Smooth muscle cell (in vitro differentiated cells): ENCODE measurements around the gene ACLY. TPM values are rescaled to one million over a fixed set of nuclear protein-coding genes. Genes with fewer than 3 reads are reported as not detected.

ENCODE experiments used
- DNase-seq: peaks from one replicate; lab custom pipeline; 2025; ENCODE audit not compliant: unreplicated experiment; lab: John Stamatoyannopoulos, UW
- H2AFZ ChIP-seq: fragments of 200-600 bp; sonication (generic); 2 replicates; pipeline ENCODE4 v1.6.0; 2016; ENCODE audit warnings: antibody characterized with exemption, low read depth, mild to moderate bottlenecking
- H3F3A ChIP-seq: fragments of 200-600 bp; sonication (generic); 2 replicates; pipeline ENCODE4 v1.6.0; 2017; ENCODE audit warnings: antibody characterized with exemption, low read depth
- H3K27ac ChIP-seq: fragments of 200-600 bp; sonication (generic); 2 replicates; pipeline ENCODE4 v1.5.1; 2016; ENCODE audit warnings: low read depth, mild to moderate bottlenecking
- H3K27me3 ChIP-seq: fragments of 200-600 bp; sonication (generic); 2 replicates; pipeline ENCODE4 v1.6.1; 2016; ENCODE audit warnings: low read depth, mild to moderate bottlenecking
- H3K36me3 ChIP-seq: fragments of 200-600 bp; sonication (generic); 2 replicates; pipeline ENCODE4 v1.5.1; 2016; ENCODE audit warnings: low read depth
- H3K4me1 ChIP-seq: fragments of 200-600 bp; sonication (generic); 2 replicates; pipeline ENCODE4 v1.5.1; 2016; ENCODE audit warnings: low read depth
- H3K4me2 ChIP-seq: fragments of 200-600 bp; sonication (generic); 2 replicates; pipeline ENCODE4 v1.6.0; 2016; ENCODE audit warnings: mild to moderate bottlenecking
- H3K4me3 ChIP-seq: fragments of 200-600 bp; sonication (generic); 2 replicates; pipeline ENCODE4 v1.5.1; 2016; ENCODE audit warnings: mild to moderate bottlenecking
- H3K79me2 ChIP-seq: fragments of 200-600 bp; sonication (generic); 2 replicates; pipeline ENCODE4 v1.6.0; 2016; ENCODE audit warnings: low read depth, mild to moderate bottlenecking
- H3K9ac ChIP-seq: fragments of 200-600 bp; sonication (generic); 2 replicates; pipeline ENCODE4 v1.6.0; 2016; ENCODE audit warnings: low read depth
- H3K9me3 ChIP-seq: fragments of 200-600 bp; sonication (generic); replicated peaks from 2 replicates; pipeline ENCODE4 v1.5.1; 2016; ENCODE audit warnings: low read depth
- H4K20me1 ChIP-seq: fragments of 200-600 bp; sonication (generic); 2 replicates; pipeline ENCODE4 v1.6.0; 2016; ENCODE audit warnings: low read depth
- whole genome bisulfite sequencing: methylation state at CpG from one replicate; pipeline ENCODE4 v1.1.7; 2016; ENCODE audit warnings: low lambda C conversion rate; 5-methylcytosine and 5-hydroxymethylcytosine counted together
- polyA plus RNA-seq: library from polyadenylated mRNA; unstranded; fragments of >200 nt; fragmentation: Nextera tagmentation; extraction: Ambion mirVana; gene quantifications from 2 replicates; pipeline ENCODE4 v1.2.1, GENCODE V29; 2016
- total RNA-seq: library from RNA; depleted of rRNA; stranded (reverse); fragments of >200 nt; gene quantifications from 2 replicates; pipeline ENCODE4 v1.2.3, GENCODE V29; 2014
- TF ChIP-seq, protein P1 (sequence below): fragments of 200-600 bp; sonication (generic); IDR thresholded peaks from 2 replicates; pipeline ENCODE4 v1.5.1; 2017; ENCODE audit warnings: borderline replicate concordance, mild to moderate bottlenecking, antibody characterized with exemption; ENCODE audit not compliant: insufficient read depth, poor library complexity, severe bottlenecking

Gene ACLY
- total and polyA plus RNA-seq, 2 experiments from 2014 or later: 172 to 188 TPM

DNA sequence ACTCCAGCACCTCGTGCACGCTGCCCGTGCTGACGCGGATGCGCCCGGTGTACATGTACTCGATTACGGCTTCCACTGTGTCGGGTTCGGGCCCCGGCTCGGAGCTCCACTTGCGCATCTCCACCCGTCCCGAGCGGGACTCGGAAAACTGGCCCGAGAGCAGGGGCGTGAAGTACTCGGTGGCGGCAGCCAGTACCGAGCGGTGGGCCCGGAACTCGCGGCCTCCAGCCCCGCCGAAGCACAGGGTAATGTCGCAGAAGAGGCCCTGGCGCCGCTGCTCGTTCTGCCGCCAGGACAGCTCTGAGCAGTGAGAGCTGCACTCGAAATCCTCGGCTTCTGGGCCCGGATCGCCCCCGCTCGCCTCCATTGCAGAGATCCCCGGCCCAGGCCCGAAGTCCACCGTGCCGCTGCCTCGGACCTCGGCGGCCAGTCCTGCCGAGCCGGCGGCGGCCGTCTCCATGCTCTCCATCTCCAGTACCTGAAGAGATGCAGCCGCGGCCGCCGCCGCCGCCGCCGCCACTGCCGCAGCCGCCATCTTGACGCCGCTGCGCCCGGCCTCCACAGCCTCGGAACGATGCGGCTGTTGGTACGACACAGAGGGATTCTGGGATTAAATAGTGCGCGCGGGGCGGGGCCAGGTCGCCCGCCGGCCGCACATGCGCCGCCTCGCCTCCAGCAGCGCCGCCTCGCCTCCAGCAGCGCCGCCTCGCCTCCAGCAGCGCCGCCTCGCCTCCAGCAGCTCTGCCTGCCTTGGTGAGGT is 53.7 kb downstream of the ACLY start, which contains the start of gene KLHL11:
Gene KLHL11 (minus strand): TSS at position 588 of the 760 bp plus-strand sequence. CDS start 53 bp downstream, at position 535.
- H3K27me3 ChIP-seq: no peaks in the 10 kb centered on the region
- peaks cover 12% of the 10 kb centered on the region for H3K4me1 ChIP-seq
- TF ChIP-seq, protein P1, sequence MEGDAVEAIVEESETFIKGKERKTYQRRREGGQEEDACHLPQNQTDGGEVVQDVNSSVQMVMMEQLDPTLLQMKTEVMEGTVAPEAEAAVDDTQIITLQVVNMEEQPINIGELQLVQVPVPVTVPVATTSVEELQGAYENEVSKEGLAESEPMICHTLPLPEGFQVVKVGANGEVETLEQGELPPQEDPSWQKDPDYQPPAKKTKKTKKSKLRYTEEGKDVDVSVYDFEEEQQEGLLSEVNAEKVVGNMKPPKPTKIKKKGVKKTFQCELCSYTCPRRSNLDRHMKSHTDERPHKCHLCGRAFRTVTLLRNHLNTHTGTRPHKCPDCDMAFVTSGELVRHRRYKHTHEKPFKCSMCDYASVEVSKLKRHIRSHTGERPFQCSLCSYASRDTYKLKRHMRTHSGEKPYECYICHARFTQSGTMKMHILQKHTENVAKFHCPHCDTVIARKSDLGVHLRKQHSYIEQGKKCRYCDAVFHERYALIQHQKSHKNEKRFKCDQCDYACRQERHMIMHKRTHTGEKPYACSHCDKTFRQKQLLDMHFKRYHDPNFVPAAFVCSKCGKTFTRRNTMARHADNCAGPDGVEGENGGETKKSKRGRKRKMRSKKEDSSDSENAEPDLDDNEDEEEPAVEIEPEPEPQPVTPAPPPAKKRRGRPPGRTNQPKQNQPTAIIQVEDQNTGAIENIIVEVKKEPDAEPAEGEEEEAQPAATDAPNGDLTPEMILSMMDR: no peak
- under 1% methylated on average over 78 of the region's 90 CpGs for WGBS
- H3F3A ChIP-seq: peaks cover 24% of the 10 kb centered on the region
- H4K20me1 ChIP-seq: peaks cover 55% of the 10 kb centered on the region
- peaks cover 48% of the 10 kb centered on the region for H3K79me2 ChIP-seq
- peak within 1 kb of the TSS; percentile 90 for H3K9ac ChIP-seq
- H3K4me2 ChIP-seq: peak within 1 kb of the TSS; percentile 98
- peaks cover 23% of the 10 kb centered on the region for H3K36me3 ChIP-seq
- H3K9me3 ChIP-seq: no peaks in the 10 kb centered on the region
- peak within 1 kb of the TSS; percentile 80 for H2AFZ ChIP-seq
- H3K4me3 ChIP-seq: peak within 1 kb of the TSS; percentile 94
- peak within 1 kb of the TSS; percentile 80 for H3K27ac ChIP-seq
- peak; percentile 62 for DNase-seq

DNA sequence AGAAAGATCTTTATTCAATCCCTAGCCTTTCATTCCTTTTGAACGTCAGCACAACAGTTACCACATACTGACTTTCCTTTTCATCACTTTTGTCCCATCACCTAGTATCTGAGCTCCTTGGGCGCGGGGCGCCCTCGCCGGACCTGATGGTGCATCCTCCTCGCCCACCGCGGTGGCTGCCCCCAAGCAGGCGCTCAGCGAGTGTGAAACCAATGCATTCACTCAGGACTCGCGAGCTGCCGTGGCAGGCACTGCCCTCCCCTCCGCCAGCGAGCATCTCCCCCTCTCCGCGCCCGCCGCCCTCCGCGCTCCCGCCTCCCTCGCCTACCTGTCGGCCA is 54.3 kb downstream of the ACLY start:
- Histone ChIP-seq H3K9ac (peak overlapping the region; percentile 90), H3K4me1 (peaks cover 12% of the 10 kb centered on the region), H3K79me2 (peaks cover 54% of the 10 kb centered on the region), H2AFZ (peak overlapping the region; percentile 80), H3K27me3 (no peaks in the 10 kb centered on the region), H4K20me1 (peaks cover 55% of the 10 kb centered on the region), H3K36me3 (peaks cover 20% of the 10 kb centered on the region), H3K27ac (peak overlapping the region; percentile 80), H3K9me3 (no peaks in the 10 kb centered on the region), H3F3A (peaks cover 21% of the 10 kb centered on the region), H3K4me2 (peak overlapping the region; percentile 98), H3K4me3 (peak overlapping the region; percentile 94)
- DNase-seq: no peak
- WGBS: under 1% methylated on average over 25 of the region's 25 CpGs
- TF ChIP-seq, protein P1: no peak

DNA sequence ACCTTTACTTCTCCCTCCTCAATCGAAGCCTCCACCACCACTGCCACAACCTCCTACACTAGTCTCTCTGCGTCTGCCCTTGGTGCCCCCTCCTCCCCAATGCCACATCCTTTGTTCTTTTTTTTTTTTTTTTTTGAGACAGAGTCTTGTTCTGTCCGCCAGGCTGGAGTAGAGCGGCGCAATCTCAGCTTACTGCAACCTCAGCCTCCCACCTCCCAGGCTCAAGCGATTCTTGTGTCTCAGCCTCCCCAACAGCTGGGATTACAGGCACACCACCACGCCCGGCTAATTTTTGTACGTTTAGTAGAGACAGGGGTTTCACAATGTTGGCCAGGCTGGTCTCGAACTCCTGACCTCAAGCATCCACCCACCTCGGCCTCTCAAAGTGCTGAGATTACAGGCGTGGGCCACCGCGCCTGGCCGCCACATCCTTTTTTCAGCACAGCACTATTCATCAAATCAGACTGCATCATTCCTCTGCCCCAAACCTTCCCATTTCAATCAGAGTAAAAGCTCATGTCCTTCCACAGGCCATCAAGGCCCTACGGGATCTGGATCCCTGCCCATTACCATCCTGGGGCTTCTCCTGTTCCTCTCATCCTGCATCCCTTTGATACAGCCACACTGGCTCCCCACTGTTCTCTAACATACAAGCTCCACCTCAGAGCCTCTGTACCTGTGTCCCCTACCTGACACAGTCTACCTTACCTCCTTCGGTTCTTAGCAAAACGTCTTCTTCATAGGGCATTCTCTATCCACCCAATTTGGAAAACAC is 55.5 kb downstream of the ACLY start:
- H3K79me2 ChIP-seq: peaks cover 65% of the 10 kb centered on the region
- H3K4me2 ChIP-seq: peak overlapping the region; percentile 98
- no peaks in the 10 kb centered on the region for H3K27me3 ChIP-seq
- peaks cover 11% of the 10 kb centered on the region for H3K36me3 ChIP-seq
- peaks cover 11% of the 10 kb centered on the region for H3F3A ChIP-seq
- H3K9me3 ChIP-seq: no peaks in the 10 kb centered on the region
- H4K20me1 ChIP-seq: peaks cover 61% of the 10 kb centered on the region
- H3K27ac ChIP-seq: no peak overlapping the region
- no peak for DNase-seq
- WGBS: 72% methylated on average over 18 of the region's 18 CpGs
- TF ChIP-seq, protein P1: no peak
- no peak overlapping the region for H2AFZ ChIP-seq
- H3K9ac ChIP-seq: no peak overlapping the region
- peak overlapping the region; percentile 94 for H3K4me3 ChIP-seq
- H3K4me1 ChIP-seq: peaks cover 12% of the 10 kb centered on the region
